Heart left ventricle (tissue), 13 donors: ENCODE measurements around the gene CFL1.

Experiments used
- CTCF ChIP-seq, 12 donors: fragments of 200-600 bp; sonication (generic) in 4 of 12; IDR thresholded peaks; one replicate each; pipeline versions ENCODE4 v1.5.0 to v1.8.0; 2018 to 2022; ENCODE audit warnings: antibody characterized with exemption in 12 of 12, mild to moderate bottlenecking in 5 of 12
- POLR2A ChIP-seq, 2 donors: fragments of 450-650 bp; IDR thresholded peaks; one replicate each; pipeline ENCODE4 v1.6.1; 2017; ENCODE audit warnings: antibody characterized with exemption in 2 of 2, mild to moderate bottlenecking in 2 of 2, moderate library complexity in 2 of 2
- donor health status: ischemic (EF 13 %, LVEDD 7.1; RV severe dilation, severe dysfunction).
- donor health status: DM: no; HTN: yes; CAD: no.
- donor health status: DM: no; HTN: no; CAD: no.
- donor health status: ischemic (EF 25% LVEDD 6.9; RV normal size, moderate dysfunction).
- donor health status: ischemic (EF 25% LVEDD 5.7; RV mildly dilated, moderate dysfunction).
- donor health status: ischemic (EF 35%, LVEDD 5.7; RV mildly dilated, moderate dysfunction).
- donor health status: nonischemic (EF 11% LVEDD 7.7; RV severe dilation, severe dysfunction).
- donor health status: DM: yes; HTN: yes; CAD: no.
- donor health status: PGD.
- donor health status: ischemic (EF 29% LVEDD 5.4; RV normal size, mild dysfunction).
- donor health status: nonischemic (EF 23%, LVEDD 6.1; RV moderate dilation, normal function).

- TF ChIP-seq CTCF (IDR thresholded peaks at IDR 0.05) (no peak), POLR2A (IDR thresholded peaks at IDR 0.05) (no peak)
Measured at GRCh38 chr11:65887723-65888162, 29.8 kb upstream of the CFL1 start.
